Keratinocyte (primary cell): ENCODE measurements around the gene IFIT2.

Experiments
- EZH2 ChIP-seq: IDR thresholded peaks from one replicate; pipeline ENCODE4 v1.6.1; 2012; ENCODE audit warnings: inconsistent platforms, mild to moderate bottlenecking, low read length, moderate library complexity
- TF ChIP-seq, protein P1 (sequence below), 3 experiments: IDR thresholded peaks in 1 of 3; conservative IDR thresholded peaks in 1 of 3; optimal IDR thresholded peaks in 1 of 3; 2 replicates in 2 of 3; 3 replicates in 1 of 3; pipeline versions ENCODE3 to v1.5.1; 2011; ENCODE audit warnings: low read length in 3 of 3, mild to moderate bottlenecking in 3 of 3, moderate library complexity in 2 of 3, control low read depth in 1 of 3, inconsistent platforms in 1 of 3; ENCODE audit not compliant: insufficient read depth in 2 of 3; ENCODE audit errors: extremely low read depth in 1 of 3

DNA sequence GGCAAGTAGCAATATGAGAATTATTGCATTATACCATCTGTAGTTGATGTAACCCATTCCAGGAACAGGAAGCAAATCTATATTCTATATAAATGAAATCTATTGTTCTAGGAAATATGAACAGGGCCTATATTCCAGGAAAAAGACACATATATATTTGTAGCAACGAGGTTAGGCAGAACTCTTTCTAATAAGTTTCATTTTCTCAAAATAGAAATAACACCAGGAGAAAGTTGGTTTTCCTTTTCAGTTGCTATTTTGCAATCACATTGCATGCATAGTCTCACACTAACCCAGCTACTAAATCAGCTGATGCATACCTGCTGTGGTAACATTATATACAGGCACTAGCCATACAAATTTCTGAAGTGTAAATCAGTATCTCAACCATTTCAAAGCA is 6.2 kb upstream of the IFIT2 start:
- TF ChIP-seq, protein P1, sequence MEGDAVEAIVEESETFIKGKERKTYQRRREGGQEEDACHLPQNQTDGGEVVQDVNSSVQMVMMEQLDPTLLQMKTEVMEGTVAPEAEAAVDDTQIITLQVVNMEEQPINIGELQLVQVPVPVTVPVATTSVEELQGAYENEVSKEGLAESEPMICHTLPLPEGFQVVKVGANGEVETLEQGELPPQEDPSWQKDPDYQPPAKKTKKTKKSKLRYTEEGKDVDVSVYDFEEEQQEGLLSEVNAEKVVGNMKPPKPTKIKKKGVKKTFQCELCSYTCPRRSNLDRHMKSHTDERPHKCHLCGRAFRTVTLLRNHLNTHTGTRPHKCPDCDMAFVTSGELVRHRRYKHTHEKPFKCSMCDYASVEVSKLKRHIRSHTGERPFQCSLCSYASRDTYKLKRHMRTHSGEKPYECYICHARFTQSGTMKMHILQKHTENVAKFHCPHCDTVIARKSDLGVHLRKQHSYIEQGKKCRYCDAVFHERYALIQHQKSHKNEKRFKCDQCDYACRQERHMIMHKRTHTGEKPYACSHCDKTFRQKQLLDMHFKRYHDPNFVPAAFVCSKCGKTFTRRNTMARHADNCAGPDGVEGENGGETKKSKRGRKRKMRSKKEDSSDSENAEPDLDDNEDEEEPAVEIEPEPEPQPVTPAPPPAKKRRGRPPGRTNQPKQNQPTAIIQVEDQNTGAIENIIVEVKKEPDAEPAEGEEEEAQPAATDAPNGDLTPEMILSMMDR (optimal IDR thresholded peaks at IDR 0.05 in 1 of 3, IDR thresholded peaks at IDR 0.05 in 1 of 3, conservative IDR thresholded peaks at IDR 0.05 in 1 of 3; ENCODE audit: extremely low read depth in 1 of 3, insufficient read depth in 2 of 3, low read length in 3 of 3) = no peak
- no peak for TF ChIP-seq EZH2
